GM18867 (cell line): ENCODE data around the gene FCAR.
"Not testable (repeated sequence)": the region's sequence is repeated elsewhere in the genome, so short reads cannot be mapped to it uniquely, and the experiment has no call there.

Source experiments
- ATAC-seq: cut with Tn5 transposase; IDR thresholded peaks from one replicate; pipeline ENCODE4 v1.9.1; 2021; ENCODE audit warnings: mild to moderate bottlenecking, moderate library complexity; ENCODE audit not compliant: unreplicated experiment

Gene FCAR

GRCh38 chr19:54873990-54874389 lies at the start of gene FCAR:
Gene FCAR, plus strand, starts transcription at chr19:54874235. Its CDS starts 55 bp downstream, at chr19:54874290.
- ATAC-seq = no peak

GRCh38 chr19:54824416-54824815 lies 49.6 kb upstream of the FCAR start:
- not testable (repeated sequence) for ATAC-seq

- not testable (repeated sequence) for ATAC-seq
These were observed 48.7 kb upstream of the FCAR start for GRCh38 chr19:54825326-54825725.

DNA sequence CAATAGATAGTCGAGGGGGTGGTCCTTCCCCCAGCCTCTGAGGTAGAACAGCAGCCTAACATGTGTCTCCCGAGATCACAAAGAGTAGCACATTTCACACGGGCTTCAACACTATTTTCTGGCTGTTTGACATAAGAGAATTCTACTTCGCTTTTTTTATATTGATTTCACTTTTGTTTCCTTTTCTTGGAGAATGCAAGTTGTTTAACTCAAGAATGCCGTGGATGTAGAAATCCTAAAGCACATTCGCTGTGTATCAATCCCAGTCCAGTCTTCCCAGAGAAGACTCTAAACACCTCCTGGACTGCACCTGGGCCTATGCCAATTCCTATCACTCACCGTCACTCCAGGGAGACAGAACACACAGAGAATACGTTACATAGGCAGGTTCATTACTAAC lies 46.0 kb upstream of the FCAR start:
- ATAC-seq = not testable (repeated sequence)

GRCh38 chr19:54832496-54832895 lies 41.5 kb upstream of the FCAR start, which contains the start of gene KIR2DS4:
Gene KIR2DS4, plus strand, starts transcription at chr19:54832676.
- ATAC-seq = not testable (repeated sequence)

DNA sequence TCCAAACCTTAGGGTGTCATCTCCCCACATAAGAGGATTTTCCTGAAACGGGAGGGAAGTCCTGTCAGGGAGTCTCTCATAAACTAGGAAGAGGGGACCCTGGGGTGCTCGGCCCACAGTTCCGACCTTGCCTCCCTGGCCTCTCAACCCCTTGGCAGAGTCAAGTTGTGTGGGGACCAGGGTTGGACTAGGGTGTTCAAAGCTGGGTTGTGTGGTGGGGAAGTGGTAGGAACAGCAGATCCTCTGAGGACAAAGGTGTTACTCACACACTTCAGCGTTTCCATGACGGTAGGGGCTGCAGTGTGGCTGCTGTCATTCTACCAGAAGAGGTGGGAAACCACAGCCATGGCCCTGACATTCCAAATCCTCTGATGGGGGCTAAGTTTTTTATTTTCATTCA lies 38.9 kb upstream of the FCAR start:
- ATAC-seq = not testable (repeated sequence)

DNA sequence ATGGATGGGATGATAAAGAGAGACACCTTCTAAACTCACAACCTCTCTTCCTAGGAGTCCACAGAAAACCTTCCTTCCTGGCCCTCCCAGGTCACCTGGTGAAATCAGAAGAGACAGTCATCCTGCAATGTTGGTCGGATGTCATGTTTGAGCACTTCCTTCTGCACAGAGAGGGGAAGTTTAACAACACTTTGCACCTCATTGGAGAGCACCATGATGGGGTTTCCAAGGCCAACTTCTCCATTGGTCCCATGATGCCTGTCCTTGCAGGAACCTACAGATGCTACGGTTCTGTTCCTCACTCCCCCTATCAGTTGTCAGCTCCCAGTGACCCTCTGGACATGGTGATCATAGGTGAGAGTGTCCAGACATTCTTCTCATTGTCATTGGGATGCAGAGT lies 36.5 kb upstream of the FCAR start:
- not testable (repeated sequence) for ATAC-seq

- ATAC-seq = not testable (repeated sequence)
These were observed 30.9 kb upstream of the FCAR start for GRCh38 chr19:54843171-54843570.

DNA sequence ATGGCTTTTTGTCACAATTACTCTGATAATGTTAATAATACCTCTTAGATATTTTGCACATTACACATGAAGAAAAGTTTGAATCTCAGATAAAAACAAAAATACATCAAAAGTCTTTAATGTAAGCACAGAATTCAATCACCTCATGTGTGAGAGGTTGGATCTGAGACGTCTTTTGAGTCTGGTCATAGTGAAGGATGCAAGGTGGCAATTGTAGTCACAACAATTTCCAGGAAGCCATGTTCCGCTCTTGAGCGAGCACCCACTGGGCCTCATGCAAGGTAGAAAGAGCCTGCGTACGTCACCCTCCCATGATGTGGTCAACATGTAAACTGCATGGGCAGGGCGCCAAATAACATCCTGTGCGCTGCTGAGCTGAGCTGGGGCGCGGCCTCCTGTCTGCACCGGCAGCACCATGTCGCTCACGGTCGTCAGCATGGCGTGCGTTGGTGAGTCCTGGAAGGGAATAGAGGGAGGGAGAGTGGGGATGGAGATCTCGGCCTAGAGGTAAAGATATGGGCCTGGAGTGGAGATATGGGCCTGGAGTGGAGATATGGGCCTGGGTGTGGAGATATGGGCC lies 23.9 kb upstream of the FCAR start, which contains the start of gene KIR3DL2:
TSS of gene KIR3DL2 (plus strand) at position 383 of the 580 bp plus-strand sequence. CDS start at position 416, 33 bp downstream.
- ATAC-seq = not testable (repeated sequence)

DNA sequence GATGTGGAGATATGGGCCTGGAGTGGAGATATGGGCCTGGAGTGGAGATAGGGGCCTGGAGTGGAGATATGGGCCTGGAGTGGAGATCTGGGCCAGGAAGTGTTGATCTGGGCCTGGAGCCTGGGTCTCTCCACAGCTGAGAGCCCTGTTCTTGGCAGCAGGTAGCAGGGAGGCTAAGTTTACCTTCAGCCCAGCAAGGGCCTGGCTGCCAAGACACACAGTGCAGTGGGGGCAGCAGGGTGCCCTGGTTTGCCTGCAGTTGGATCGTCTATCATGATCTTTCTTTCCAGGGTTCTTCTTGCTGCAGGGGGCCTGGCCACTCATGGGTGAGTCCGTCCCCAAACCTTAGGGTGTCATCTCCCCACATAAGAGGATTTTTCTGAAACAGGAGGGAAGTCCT lies 23.1 kb upstream of the FCAR start:
- no peak for ATAC-seq

GRCh38 chr19:54851353-54851752 lies 22.7 kb upstream of the FCAR start:
- ATAC-seq = no peak

DNA sequence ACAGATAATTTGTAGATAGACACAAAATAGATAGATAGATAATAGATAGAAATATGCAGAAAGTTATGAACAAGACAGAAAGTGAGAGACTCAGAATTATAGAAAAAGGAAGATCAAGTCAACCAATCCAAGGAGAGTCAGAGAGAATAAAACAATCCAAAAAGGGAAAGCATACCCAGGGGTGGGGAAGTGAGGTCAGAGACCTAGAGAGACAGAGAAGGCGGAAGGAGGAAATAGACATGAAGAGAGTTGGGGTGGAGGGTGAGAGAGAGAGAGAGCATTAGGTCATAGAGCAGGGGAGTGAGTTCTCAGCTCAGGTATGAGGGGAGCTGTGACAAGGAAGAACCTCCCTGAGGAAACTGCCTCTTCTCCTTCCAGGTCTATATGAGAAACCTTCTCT lies 18.8 kb upstream of the FCAR start:
- not testable (repeated sequence) for ATAC-seq

DNA sequence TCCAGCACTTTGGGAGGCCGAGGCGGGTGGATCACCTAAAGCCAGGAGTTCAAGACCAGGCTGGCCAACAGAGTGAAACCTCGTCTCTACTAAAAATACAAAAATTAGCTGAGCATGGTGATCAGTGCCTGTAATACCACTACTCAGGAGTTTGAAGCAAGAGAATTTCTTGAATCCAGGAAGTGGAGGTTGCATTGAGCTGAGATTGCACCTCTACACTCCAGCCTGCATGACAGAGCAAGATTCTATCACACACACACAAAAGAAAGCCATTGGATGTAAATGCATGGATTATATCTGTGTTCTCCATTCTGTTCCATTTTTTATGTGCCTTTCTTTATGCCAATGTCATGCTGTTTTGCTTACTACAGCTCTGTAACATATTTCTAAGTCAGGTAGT lies 15.6 kb upstream of the FCAR start:
- ATAC-seq = not testable (repeated sequence)

GRCh38 chr19:54859421-54859820 lies 14.6 kb upstream of the FCAR start:
- ATAC-seq = not testable (repeated sequence)

DNA sequence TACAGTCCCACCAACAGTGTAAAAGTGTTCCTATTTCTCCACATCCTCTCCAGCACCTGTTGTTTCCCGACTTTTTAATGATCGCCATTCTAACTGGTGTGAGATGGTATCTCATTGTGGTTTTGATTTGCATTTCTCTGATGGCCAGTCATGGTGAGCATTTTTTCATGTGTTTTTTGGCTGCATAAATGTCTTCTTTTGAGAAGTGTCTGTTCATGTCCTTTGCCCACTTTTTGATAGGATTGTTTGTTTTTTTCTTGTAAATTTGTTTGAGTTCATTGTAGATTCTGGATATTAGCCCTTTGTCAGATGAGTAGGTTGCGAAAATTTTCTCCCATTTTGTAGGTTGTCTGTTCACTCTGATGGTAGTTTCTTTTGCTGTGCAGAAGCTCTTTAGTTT lies 10.6 kb upstream of the FCAR start:
- ATAC-seq = not testable (repeated sequence)

GRCh38 chr19:54871696-54872095 lies 2.3 kb upstream of the FCAR start:
- ATAC-seq = no peak

- no peak for ATAC-seq
These were observed 1.5 kb downstream of the FCAR start for GRCh38 chr19:54875506-54875905.

DNA sequence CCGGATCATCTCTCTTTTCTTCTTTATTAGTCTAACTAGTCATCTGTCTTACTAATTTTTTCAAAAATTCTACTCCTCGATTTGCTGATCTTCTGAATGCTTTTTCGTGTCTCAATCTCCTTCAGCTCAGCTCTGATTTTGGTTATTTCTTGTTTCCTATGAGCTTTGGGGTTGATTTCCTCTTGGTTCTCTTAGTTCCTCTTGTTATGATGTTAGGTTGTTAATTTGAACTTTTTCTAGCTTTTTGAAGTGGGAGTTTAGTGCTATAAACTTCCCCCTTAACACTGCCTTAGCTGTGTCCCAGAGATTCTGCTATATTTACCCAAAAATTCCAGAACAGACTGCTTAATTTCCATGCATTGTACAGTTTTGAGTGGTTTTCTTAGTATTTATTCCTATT lies 3.4 kb downstream of the FCAR start:
- no peak for ATAC-seq

- ATAC-seq = no peak
These were observed 7.8 kb downstream of the FCAR start for GRCh38 chr19:54881884-54882283.

DNA sequence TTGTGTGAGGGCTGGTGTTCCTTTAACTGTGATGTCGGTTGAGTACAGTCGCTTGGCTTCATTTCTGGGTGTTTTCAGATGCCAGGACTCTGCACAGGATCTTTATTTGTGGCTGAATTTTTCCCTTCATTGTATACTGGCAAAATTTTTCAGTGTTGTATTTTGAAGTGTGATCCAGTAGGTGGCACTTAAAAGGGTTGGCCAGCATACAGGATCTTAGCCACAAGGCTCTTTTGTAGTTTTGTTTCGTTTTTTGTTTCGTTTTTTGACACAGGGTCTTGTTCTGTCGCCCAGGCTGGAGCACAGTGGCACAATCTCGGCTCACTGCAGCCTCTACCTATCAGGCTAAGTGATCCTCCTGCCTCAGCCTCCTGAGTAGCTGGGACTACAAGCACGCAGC lies 8.7 kb downstream of the FCAR start:
- ATAC-seq = no peak

DNA sequence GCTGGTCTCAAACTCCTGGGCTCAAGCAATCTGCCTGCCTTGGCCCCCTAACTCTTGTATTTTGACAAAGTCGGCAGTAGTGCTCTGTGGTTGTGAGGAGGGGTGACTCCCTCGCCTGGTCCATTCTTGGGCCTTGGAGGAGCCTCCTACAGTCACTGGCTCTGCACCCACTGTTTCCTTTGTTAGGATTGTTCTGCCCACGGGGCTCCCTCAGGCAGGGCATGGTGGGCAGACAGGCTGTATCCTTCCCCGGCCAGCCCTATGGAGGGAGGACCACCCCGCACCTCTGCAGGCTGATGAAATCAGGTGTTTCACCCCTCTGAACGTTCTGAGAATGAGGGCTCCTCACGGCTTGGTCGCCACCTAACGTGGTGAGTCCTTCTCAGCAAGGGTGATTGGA lies 9.2 kb downstream of the FCAR start:
- ATAC-seq = no peak

GRCh38 chr19:54888239-54888638 lies 14.2 kb downstream of the FCAR start:
- ATAC-seq = no peak

- no peak for ATAC-seq
These were observed 15.5 kb downstream of the FCAR start for GRCh38 chr19:54889566-54889965.
